Measurements from ENCODE around the gene UBR3. TPM values are rescaled to one million over a fixed set of nuclear protein-coding genes. Genes with fewer than 3 reads are reported as not detected.
"Not testable (repeated sequence)": the region's sequence is repeated elsewhere in the genome, so short reads cannot be mapped to it uniquely, and the experiment has no call there.

Gene UBR3
- total RNA-seq, 2 donors from 2014 or later = 28.6 to 32.7 TPM

- H3K4me1 Mint-ChIP-seq = no peaks in the 10 kb centered on the region
These were observed 286.1 kb downstream of the UBR3 start for GRCh38 chr2:170113168-170113894.

GRCh38 chr2:170115501-170116229 lies 288.4 kb downstream of the UBR3 start:
- Mint-ChIP-seq H3K9me3 (peaks cover 10% of the 10 kb centered on the region), H3K27me3 (peaks cover 9% of the 10 kb centered on the region), H3K4me3 (no peak overlapping the region), H3K4me1 (no peaks in the 10 kb centered on the region), H3K36me3 (ENCODE audit: low read depth) (no peaks in the 10 kb centered on the region), H3K27ac (no peak overlapping the region)
- no peak for ATAC-seq (replicated peaks)

More at GRCh38 chr2:170113168-170113894, 286.1 kb downstream of the UBR3 start:
- peaks cover 6% of the 10 kb centered on the region for H3K27me3 Mint-ChIP-seq
- no peaks in the 10 kb centered on the region for H3K36me3 Mint-ChIP-seq (ENCODE audit: low read depth)
- H3K4me3 Mint-ChIP-seq = no peak overlapping the region
- peaks cover 3% of the 10 kb centered on the region for H3K9me3 Mint-ChIP-seq
- no peak for ATAC-seq (replicated peaks)
- H3K27ac Mint-ChIP-seq = no peak overlapping the region

DNA sequence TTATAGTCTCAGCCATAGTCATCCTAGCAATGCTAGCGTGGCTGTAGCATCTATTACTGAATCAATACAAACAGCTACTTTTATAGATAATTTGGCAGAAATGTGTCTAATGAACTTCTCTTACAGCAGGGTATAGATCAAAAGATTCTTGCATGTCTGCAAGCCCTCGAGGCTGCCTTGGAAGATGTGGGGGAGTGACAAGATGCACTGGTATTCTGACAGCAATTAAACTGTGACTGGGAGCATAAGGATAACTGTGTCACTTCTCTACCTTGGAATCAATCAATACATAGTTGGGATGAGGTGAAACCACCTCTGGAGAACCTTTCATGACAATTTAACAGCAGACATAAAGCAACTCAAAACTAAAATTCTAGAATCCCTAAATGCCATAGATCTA lies 291.4 kb downstream of the UBR3 start:
- H3K4me1 Mint-ChIP-seq = no peaks in the 10 kb centered on the region
- no peaks in the 10 kb centered on the region for H3K36me3 Mint-ChIP-seq (ENCODE audit: low read depth)
- no peak overlapping the region for H3K4me3 Mint-ChIP-seq
- no peak for ATAC-seq (replicated peaks)
- H3K27ac Mint-ChIP-seq = no peak overlapping the region
- peaks cover 7% of the 10 kb centered on the region for H3K9me3 Mint-ChIP-seq
- peaks cover 8% of the 10 kb centered on the region for H3K27me3 Mint-ChIP-seq

GRCh38 chr2:170119326-170119725 lies 292.1 kb downstream of the UBR3 start:
- H3K4me3 Mint-ChIP-seq; ATAC-seq (replicated peaks); H3K27me3 Mint-ChIP-seq; H3K27ac Mint-ChIP-seq; H3K4me1 Mint-ChIP-seq; H3K36me3 Mint-ChIP-seq (ENCODE audit: low read depth); H3K9me3 Mint-ChIP-seq: not testable (repeated sequence)

GRCh38 chr2:170121689-170122088 lies 294.4 kb downstream of the UBR3 start:
- ATAC-seq (replicated peaks) = no peak
- Mint-ChIP-seq H3K27ac (no peak overlapping the region), H3K4me3 (no peak overlapping the region), H3K9me3 (peaks cover 7% of the 10 kb centered on the region), H3K36me3 (ENCODE audit: low read depth) (no peaks in the 10 kb centered on the region), H3K4me1 (no peaks in the 10 kb centered on the region), H3K27me3 (peaks cover 7% of the 10 kb centered on the region)

DNA sequence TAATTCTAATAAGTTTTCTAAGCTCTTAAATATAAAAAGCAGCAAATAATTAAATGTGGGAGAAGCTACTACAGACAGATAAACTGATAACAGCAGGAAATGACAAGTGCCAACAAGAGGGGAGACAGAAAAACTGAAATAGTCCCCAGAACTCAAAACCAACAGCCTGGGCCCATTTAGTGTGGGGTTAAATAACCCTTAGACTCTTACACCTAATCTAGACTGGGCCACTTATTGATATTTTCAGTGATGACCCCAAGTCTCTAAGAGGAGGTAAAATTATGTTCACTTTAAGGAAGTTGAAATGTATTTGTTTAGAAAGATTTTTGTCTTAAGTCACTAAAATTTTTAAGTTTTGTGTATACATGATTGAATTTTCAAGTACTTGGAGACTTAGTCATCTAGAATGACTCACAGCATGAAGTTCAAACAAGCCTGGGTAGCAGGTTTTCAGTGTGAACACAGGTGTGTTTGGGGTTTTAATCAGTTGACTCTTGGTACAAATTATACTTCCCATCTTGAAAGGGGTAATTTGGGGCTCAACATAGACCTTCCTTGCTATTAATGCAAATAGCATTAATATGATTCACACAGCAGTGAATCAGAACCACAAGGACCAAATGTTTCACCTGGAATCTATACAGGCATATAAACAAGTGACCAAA lies 295.8 kb downstream of the UBR3 start:
- Mint-ChIP-seq H3K27me3 (peaks cover 11% of the 10 kb centered on the region), H3K4me1 (no peaks in the 10 kb centered on the region), H3K36me3 (ENCODE audit: low read depth) (no peaks in the 10 kb centered on the region), H3K9me3 (peaks cover 10% of the 10 kb centered on the region), H3K4me3 (no peak overlapping the region), H3K27ac (no peak overlapping the region)
- ATAC-seq (replicated peaks) = no peak

GRCh38 chr2:170123593-170123992 lies 296.3 kb downstream of the UBR3 start:
- Mint-ChIP-seq H3K27ac (no peak overlapping the region), H3K4me3 (no peak overlapping the region), H3K27me3 (peaks cover 11% of the 10 kb centered on the region), H3K9me3 (peaks cover 10% of the 10 kb centered on the region), H3K4me1 (no peaks in the 10 kb centered on the region), H3K36me3 (ENCODE audit: low read depth) (no peaks in the 10 kb centered on the region)
- no peak for ATAC-seq (replicated peaks)

- H3K4me3 Mint-ChIP-seq = not testable (repeated sequence)
These were observed 299.0 kb downstream of the UBR3 start for GRCh38 chr2:170126138-170126728.

More at GRCh38 chr2:170126138-170126728, 299.0 kb downstream of the UBR3 start:
- not testable (repeated sequence) for H3K4me1 Mint-ChIP-seq; H3K36me3 Mint-ChIP-seq (ENCODE audit: low read depth); H3K27ac Mint-ChIP-seq; ATAC-seq (replicated peaks); H3K9me3 Mint-ChIP-seq; H3K27me3 Mint-ChIP-seq

Other genes with a start within 250 kb of the UBR3 start
- 10 to 100 TPM; 53.0 to 60.3 TPM for gene PPIG, start 243.1 kb upstream of the UBR3 start, total RNA-seq
- gene CFAP210, start 133.0 kb upstream of the UBR3 start, total RNA-seq = not detected
- 1 to 10 TPM; 2.9 to 4.3 TPM for gene PHOSPHO2, start 133.0 kb upstream of the UBR3 start, total RNA-seq
- 10 to 100 TPM in 1 of 2 donors, 1 to 10 TPM in 1; 3.2 to 10.4 TPM for gene KLHL23, start 93.6 kb upstream of the UBR3 start, total RNA-seq
- gene SSB, start 28.6 kb upstream of the UBR3 start, total RNA-seq = 100 to 1,000 TPM in 1 of 2 donors, 10 to 100 TPM in 1; 39.5 to 112 TPM
- gene METTL5, start 2.5 kb upstream of the UBR3 start, total RNA-seq = 10 to 100 TPM; 54.4 to 78.7 TPM